ENCODE data around the gene VSIG10L2.

The VSIG10L2 gene

DNA sequence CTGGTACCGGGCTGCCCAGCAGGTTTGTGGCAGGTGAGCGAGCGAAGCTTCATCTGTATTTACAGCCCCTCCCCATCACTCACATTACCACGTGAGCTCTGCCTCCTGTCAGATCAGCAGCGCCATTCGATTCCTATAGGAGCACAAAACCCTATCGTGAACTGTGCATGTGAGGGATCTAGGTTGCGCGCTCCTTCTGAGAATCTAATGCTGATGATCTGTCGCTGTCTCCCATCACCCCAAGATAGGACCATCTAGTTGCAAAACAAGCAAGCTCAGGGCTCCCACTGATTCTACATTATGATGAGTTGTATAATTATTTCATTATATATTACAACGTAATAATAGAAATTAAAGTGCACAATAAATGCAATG lies 15.8 kb upstream of the VSIG10L2 start:
- no peak for DNase-seq

DNA sequence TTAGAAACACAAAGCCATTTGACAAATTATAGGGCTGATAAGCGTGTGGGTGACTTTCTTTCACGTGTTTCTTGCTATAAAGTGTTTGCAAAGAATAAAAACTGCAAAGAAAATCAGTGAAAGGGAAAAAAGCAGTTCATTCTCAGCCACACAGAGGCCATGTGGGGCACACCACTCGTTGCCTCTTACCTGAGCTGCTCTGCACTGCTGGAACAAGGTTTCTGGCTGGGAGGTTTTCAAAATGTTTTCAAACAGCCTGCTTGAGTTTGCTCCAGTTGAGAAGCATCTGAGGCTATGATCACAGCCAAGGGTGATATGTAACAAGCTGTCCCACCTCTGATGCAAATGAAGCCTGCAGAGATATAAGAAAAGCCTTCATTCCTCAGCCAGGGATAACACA lies 14.7 kb upstream of the VSIG10L2 start:
- DNase-seq = no peak

DNA sequence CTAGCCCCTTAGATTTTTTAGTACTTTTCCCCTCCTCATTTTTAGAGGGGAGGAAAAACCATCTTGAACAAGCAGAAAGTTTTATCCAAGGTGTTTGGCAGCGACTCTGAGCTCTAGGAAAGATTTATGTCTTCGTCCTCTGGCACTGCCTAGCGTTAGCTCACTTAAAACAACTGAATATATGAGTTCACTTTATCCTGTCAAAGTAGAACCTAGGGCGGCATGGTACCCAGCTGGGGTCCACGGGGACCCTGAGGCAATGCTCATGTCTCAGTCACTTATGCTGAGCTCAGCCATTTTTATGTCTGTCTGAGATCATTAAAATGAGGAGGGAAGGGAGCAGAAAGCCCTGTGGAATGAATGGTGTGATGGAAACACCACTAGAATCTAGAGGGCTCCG lies 14.2 kb upstream of the VSIG10L2 start:
- DNase-seq = no peak

DNA sequence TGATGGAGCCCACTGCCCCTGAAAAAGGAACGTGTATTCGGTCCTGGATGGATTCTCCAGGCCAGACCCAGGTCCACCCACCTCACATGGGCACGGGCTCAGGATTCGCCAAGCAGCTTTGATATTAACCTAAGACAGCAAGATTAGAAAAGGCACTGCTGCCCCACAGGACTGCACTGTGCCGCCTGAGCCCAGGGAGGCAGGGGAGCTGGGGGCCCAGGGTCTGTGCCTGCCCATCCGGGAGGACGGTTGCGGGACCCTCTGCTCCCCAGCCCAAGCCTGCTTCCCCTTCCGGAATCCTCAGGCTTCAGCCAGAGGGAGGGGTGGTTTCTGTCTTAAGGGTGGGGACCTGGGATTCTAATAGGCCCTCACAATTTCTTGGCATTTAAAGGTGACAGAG lies 13.5 kb upstream of the VSIG10L2 start:
- no peak for DNase-seq

DNA sequence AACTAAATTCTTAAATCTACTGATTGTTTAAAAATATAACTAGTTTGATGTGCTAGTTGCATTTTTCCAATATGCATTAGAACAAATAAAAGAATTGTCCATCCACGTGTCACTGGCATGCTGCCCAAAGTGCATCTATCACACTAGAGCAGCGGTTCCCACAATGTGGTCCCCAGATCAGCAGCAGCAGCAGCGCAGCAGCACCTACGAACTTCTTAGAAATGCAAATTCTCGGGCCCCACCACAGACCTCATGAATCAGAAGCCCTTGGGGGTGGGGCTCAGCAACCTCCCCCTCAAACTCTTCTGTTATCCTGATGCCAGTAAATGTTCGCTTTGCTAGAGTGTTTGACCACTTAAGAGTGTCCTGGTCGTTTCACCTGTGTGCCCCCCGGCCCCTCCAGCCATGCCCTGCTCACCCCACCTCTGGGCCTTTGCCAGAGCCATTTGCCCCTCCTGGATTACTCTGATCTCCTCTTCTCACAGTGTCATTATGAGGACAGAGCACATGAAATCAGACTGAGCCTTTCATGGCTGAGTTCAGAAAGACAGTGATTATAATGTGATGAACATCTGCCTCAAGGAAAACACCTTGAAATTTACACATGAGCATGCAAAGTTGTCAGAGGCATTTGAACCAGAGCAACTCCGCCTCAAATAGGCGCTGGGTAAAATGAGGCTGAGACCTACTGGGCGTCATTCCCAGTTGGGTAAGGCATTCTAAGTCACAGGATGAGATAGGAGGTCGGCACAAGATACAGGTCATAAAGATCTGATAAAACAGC lies 12.6 kb upstream of the VSIG10L2 start:
- DNase-seq = no peak

DNA sequence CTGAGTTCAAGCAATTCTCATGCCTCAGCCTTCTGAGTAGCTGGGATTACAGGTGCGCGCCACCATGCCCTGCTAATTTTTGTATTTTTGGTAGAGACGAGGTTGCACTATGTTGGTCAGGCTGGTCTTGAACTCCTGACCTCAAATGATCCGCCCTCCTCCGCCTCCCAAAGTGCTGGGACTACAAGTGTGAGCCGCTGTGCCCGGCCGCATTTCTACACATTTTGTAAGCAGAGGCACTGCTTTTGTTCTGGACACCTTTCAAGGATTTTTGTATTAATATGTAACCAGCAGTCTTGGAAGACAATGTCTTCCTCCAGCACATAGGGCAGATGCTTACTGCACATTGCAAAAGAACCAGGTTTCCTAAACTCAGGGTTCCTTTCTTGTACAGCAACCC lies 11.4 kb upstream of the VSIG10L2 start:
- no peak for DNase-seq

DNA sequence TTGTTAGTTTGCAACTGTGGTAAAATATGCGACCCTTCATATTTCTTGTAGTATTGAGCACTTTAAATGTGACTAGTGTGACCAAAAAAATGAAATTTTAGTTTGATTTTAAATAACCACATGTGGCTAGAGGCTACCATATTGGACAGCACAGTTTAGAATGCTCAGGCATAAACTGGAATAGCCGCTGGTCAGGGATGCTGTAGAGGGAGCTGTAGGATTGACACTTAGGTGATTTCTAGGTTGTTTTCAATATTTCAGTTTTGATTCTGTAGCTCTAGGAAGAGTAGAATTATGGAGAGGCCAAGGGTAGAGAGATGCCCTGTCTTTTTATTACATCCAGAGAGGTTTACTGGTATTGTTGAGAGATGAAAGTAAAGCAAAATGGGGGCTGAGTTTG lies 10.8 kb upstream of the VSIG10L2 start:
- DNase-seq = no peak

DNA sequence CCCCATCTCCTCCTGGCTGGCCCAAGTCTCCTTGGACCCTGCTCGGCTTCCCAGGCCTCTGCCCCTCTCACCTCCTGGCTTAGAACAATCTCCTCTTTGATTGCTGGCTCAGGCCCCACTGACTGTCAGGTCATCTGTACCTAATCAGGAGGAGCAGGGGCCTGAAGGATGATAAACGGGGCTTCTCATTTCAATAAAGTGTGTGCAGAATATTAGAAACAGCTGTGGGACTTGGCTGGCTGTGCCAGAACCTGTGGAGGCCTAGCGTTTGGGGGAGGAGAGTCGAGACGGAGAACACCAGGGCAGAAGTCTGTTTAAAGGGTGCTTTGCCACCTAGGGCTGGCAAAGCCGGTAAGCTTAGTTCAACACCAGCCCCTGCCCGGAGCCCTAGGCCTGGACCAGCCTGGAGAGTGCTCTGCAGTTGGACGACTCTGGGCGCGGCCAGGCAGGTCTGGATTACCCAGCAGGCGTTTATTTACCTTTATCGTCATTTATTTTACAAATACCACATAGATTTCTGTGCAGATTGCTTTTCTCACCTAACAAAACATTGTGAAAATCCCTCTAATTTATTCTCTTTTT lies 10.1 kb upstream of the VSIG10L2 start:
- no peak for DNase-seq

DNA sequence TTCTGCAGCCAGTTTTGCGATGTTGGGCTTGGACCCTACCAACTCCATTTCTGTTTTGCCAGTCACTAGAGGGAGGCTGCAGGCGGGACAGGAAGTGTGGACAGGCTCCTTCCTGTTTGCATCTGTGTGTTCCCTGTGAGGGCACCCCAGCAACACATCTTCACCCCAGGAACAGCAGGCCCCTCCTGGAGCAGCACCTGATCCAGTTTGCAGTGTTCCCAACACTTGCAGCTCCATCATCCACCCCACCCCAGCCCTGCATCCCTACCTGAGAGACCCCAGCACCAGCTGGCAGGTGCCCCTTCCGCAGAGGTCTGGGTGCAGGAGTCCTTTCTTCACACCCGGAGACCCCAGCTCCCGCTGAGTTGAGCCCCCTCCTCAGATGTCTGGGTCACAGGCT lies 7.4 kb upstream of the VSIG10L2 start:
- DNase-seq = no peak

DNA sequence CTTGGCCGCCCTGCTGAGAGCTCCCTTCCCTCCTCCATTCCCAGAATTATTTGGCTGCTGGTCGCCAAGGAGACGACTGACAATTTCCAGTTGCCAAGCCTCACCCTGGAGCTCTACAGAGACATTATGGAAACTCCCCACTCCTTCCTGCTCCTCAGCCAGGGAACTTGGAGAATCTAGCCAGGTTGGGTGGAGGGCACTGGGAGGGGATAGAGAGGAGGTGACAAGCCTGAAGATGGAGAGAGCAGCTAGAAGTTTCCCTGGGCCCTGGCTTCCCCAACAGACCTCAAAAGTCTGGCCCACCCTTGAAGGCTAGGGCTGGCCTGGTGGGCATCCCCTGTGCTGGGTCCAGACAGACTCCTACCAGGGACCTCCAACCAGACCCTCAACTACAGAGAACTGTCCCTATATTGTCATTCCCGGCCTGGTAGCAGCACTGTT lies 6.7 kb upstream of the VSIG10L2 start:
- DNase-seq = no peak

DNA sequence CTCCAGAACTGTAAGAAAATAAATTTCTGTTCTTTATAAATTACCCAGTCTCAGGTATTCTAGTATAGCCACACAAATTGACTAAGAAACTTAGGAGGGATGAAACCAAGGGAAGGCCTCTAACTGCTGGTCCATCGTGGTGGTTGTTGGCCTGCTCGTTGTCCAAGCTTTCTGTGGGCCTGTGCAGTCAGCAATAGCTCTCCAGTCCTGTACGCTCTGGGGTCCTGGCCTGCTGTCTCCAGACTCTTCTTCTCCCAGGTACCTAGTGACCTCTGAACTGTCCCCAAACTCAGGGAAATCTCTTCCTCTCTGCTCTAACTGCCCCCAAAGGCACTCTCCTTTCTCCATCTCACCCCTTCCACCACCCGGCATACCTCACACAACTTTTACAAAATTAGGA lies 5.7 kb upstream of the VSIG10L2 start:
- no peak for DNase-seq

DNA sequence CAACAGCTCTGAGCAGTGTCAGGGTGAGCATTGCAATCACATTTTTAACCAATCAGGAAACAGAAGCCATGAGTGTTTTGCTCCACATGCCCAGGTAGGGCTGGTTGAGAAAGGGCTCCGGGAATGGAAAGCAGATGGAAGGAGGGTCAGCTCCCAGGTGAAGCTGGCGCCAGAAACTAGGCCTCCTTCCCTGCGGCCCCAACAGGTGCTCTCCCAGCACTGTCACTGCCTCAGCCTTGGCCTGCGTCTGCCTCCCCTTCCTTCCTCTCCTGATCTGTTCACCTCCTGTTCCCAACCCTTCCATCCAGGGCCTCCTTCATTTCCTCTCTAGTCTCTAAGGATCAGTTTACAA lies 4.6 kb upstream of the VSIG10L2 start:
- DNase-seq = no peak

DNA sequence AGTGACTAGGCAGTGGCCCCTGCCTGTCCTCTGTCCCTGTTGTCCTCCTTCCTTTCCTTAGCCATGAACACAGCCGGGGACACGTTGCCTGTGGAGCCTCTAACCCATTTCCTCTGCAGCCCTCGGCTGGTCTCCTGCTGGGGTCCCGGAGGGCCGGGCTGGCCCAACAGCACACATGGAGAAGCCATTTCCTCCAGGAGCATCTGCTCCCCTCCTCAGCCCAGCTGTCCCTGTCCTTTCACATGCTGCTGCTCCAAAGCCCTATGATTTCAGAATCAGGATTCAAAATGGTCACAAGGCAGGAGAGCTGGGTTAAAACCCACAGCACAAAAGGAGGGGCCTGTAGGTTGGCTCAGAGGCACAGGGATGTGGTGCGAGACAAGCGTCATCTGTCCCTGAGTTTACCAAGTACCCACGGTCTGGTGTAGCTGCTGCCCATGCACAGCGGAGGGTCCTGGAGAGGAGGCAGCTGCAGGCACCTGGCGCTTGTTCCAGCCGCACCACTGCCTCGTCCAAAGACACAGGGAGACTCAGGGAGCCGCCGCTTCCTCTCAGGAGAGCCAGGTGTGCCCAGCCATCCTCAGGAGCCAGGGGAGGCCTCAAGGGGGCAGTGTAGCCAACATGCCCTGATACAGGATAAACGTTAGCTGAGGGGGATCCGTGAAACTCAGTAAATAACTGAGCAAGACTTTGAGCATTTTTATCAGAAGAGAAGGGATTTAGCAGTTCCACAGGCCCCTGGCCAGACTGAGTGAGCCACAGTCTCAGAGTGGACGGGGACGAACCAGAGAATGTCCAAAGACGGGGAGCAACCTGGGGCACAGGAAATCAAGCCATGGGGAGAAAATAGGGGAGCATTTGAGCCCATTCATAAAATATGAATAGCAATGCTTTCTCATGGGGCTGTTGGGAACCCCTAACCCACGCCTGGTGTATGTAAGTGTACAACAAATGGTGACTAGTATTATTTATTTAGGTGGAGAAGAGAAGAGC lies 3.9 kb upstream of the VSIG10L2 start:
- DNase-seq = peak; percentile 21 to 45

DNA sequence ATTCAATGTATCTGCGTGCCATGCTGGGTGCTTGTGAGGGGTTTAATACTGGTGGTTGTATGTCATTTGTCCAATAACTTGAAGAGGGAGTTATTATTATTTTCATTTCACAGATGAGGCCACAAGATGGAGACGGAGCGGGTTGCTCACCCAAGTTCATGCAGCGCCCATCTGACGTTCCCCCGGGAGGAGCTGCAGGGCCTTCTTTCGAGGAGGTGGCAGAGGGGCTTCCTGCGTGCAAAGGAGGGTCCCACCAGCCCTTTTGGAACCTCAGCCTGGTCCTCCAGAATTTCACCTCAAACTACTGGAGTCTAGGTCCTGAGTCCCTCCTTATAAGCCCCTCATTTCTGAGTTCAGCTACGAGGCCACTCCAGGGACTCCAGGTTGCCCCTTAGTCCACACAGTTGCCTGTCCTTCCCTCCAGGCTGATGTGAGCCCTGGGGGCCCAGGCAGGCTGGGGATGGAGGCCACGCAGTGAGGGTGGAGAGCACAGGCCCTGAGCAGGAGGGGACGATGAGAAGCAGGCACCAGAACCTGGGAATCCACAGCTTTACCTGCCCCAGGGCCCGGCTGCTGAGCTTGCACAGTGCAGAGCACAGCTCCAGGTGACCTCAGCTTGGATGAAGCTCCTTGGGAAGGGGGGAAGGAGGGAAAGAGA lies 2.9 kb upstream of the VSIG10L2 start:
- DNase-seq = no peak

DNA sequence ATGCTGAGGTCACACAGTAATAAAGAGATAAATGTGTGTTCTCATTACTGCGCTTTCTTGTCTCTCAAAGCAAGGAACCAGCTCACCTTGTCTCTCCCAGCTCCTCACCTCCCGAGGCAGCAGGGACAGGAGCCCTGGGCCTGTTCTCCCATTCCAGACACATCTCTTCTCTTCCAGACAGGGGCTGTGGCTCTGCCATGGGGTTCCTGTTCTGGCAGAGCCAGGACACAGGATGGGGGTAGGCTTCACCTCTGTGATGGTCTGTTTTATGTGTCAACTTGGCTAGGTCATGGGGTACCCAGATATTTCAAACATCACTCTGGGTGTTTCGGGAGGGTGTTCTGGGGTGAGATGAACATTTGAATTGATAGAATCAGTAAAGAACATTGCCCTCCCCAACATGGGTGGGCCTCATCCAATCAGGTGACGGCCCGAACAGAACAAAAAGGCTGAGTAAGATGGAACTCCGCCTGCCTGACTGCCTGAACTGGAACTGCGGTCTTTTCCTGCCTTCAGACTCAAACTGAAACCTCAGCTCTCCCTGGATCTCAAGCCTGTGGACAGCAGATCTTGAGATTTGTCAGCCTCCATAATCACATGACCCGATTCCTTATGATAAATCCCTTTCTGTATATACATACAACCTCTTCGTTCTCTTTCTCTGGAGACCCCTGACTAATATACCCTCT lies 2.0 kb upstream of the VSIG10L2 start:
- no peak for DNase-seq

DNA sequence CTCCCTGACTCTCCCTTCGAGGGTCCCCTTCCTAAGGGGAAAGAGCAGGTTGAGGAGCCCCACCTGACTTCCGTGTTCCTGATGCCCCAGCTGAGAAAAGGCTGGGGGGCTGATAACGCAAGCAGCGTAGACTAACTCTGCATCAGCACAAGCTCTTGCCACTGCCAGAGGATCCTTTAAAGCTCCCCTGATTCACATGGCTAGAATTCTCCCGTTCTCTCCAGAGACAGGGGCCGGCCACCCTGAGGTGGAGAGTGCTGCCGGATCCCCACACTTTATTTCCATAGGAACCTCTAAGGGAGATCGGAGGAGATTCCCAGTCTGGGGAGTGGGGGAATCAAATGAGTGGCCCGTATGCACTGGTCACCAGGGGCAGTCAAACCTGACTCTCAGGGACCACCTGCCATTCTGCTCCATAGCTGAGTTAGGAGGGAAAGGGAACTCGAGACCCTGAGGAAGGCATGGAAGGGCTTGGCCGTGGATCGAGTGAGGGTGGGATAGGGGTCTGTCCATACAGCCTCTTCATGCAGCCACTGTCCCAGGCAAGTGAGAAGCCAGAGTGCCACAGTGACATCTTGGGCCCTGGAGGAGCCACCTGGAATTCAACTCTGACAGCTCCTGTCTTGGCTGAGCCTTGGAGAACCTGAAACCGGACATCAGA lies 1.4 kb upstream of the VSIG10L2 start:
- no peak for DNase-seq

DNA sequence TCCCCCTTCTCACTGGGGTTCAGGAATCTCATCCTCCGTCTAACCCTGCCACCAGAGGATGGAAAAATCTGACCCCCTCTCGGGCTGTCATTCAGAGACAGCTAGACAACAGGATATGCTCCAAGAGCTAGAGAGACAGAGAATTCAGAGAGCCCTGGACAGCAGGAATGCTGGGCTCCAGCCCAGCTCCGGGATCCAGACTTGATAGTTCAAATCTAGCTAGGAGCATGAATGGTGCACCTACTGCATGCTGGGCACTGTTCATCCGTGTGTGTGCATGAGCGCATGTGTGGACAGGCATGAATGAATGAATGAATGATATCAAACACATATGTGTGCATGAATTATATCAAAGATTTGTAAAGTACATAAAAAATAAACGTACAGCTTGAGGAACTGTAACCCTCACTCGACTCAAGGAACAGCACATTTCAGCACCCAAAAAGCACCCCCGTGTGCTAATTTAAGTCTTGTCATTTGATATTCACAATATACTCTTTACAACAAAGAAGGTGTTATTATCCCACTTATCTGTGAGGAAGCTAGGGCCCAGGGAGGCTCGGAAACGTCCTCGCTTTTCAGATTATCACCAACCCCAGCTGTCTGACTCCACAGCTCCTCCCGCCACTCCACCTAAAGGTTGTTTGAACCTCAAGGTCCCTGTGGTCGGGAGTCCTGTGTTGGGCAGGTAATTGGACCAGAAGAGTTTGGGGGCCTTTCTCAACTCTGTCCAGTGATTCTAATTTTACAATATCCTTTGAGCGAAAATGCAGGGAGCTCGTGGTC lies 640 bp upstream of the VSIG10L2 start:
- DNase-seq = no peak

DNA sequence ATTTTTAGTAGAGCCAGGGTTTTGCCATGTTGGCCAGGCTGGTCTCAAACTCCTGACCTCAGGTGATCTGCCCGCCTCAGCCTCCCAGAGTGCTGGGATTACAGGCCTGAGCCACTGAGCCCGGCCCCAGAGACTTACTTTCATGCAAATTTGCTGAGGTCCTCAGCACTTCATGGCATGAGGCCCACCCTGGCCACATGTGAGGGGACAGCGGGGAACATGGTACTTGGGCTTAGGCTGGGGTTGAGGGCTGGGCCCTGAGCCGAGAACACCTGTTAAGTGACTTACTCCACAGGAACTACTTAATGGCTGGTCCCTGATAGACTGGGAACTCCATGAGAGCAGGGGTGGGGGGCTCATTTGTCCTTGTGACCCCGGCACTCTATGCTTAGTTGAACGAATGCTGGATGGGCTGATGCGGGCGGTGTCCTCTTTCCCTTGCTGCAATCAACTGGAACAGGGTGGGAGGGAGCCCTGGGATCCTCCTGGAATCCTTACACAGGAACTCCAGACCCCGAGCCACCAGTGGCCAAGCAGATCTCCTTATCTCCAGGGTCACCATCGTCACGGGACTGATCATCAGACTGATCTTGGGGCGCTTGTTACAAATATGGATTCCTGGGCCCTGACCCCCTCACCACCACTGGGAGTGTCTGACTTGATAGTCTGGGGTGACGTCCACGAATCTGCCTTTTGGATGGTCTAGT lies 1.0 kb downstream of the VSIG10L2 start:
- DNase-seq = no peak

DNA sequence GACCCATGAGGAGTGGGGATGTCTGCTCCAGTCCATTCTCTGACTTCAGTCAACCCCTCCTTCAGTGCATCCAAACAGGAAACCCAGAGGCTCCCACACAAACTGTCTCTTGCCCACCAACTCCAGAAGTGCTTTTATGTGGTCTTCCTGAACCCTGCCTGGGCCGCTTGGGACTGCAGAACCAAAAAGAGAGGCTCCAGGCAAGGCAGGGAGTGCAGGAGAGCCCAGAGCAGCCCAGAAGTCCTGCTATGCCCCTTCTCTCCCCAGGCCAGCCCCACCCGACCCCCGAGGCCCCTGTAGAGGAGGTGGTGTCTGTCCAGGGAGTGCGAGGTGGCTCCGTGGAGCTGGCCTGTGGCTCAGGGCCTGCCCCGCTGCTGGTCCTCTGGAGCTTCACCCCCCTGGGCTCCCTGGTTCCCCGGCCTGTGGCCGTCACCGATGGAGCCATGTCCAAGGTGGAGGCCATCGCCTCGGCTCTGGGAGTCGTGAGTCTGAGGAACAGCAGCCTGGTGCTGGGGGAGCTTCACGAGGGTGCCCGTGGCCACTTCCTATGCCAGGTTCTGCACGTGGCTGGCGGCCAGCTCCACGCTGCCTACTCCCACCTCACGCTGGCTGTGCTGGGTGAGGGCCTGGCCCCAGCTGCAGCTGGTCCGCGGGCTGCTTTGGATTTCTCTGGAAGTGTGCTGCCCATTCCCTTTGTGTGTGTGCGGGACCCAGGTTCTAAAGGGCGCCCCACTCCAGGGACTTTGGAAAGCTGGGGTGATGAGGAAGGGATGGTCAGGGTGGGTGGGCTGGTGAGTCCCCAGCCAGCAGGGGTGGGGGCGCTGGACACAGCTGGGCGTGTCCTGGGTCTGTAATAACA lies 1.8 kb downstream of the VSIG10L2 start:
- no peak for DNase-seq

All from stimulated activated CD4-positive, alpha-beta T cell treated with anti-CD3 and anti-CD28 coated beads, Interleukin-4, amount 100 ng/mL, for 4 hours (primary cell).